Kidney capillary endothelial cell (primary cell): Measurements from ENCODE around the gene ANKRD1.
A peak's percentile ranks its signal among the peaks of the same experiment; 100 is the strongest.

Experiments used
- DNase-seq: peaks from one replicate; pipeline ENCODE4 v3.0.0-alpha.2; 2018; ENCODE audit warnings: low spot score

ANKRD1 gene

DNA sequence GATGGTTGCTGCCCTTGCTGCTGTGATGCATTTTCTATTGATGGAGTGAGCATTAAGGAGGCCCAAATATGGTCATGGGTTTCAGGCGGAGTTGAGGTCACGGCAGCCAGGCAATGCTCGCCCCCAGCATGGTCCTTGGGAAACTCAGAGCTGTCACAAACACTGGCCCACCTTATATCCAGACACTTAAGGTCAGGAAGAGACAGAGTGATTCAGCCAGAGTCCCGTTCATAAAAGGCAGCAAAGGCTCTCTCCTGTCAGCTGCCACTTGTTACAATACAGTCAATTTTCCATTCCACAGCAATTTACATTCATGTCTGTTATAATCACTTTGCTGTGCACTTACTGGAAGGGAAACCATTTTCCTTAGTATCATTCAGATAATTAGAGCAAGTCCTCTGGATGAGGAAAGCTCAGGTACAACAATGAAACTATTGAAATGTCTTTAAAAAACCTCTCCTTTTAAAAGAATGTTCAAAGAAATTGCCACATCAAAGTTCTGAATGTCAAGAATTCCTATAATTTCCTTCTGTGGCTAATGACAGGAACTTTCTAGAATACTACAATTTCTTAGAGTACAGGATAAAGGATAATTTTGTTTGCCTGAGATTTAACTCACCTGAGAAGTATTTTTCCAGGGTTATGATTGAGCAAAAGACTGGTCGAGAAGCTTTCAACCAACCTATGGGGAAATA is 14.8 kb upstream of the ANKRD1 start:
- DNase-seq: no peak

DNA sequence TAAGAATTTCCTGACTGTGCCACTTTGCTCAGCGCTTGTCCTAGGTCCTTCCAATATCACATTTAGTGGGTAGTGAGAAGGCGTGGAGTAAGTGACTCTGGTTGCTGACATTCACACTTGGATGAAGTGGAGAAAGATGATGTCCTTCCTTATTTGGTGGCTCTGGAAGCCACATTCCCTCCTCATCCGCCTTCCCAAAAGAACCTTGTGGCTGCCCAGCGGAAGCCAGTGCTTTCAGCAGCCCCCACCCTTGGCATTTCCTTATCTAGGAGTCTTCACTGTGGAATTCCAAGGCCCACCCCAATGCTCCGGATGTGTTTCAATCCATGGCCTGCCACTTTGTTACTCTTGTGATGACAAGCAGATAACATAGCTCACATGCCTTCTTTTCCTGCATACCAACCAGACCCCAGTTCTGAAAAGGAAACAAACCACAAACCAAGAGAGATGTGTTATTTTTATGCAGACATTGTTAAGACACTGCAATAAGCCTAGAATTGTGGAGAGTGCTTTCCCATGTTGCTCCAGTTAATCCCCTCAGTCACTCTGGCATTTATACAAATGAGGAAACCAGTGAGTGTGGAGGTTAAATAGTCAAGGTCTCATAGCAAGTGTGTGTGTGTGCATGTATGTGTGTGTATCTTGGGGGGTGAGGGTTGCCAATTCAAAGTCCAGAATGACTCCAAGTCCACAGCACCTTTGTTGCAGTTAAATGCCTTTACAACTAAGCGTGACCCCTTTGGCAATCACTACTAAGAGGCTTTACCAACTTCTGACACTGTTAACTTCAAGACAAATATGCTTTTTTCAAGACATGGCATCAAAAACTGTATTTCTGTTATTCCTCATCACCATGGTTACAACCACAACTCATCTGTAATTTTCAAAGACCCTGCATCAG is 10.3 kb upstream of the ANKRD1 start:
- DNase-seq: peak; percentile 97

DNA sequence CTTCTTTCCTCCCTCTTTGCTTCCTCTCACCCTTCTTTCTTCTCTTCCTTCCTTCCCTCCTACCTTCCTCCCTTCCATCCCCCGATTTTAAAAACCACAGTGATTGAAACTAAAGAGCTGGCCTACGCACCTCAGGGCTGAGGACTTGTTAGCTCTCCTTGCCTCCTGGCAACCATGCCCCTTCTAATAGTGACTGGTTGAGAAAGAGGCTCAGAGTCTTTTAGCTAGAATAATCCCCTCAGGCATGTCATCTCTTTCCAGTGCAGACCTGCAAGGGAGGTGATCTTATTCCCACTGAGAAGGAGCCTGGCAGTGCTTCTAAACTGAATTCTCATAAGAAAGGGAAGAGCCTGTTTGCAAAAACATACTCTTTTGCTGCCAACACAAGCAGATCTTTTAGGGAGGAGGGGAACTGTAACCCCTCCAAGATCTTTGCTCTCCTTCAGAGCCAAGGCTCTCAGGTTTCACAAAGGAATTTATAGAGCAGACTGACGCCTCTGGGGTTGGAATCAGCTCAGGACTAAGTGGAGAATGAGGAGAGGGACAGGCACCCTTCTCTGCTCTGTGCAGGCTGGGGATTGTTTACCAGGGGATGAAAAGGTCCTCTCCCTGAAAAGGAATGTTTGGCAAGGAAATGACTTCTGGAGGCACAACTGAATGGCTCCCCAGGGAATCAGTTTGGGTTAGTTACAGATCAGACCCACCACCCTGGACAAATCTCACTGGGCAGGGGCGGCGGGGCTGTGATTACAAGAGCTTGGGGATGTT is 9.4 kb upstream of the ANKRD1 start:
- peak; percentile 75 for DNase-seq

DNA sequence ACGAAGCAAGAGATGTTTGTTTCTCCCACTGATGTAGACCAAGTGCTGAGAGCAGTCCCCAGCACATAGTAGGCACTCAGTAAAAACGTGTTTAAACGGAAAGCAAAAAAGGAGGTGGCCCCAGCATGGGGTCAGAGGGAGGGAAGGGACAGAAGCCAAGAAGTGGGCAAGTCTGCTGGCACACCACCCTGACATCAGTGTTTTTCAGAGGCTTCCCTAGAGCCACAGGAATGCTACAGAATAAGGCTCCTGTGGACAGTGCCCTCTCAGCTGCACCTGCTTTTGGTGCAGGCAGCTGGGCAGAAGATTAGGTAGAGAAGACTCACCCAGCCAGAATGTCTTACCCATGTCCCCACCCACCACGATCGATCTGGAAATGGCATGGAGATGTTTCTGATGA is 8.3 kb upstream of the ANKRD1 start:
- DNase-seq: no peak

DNA sequence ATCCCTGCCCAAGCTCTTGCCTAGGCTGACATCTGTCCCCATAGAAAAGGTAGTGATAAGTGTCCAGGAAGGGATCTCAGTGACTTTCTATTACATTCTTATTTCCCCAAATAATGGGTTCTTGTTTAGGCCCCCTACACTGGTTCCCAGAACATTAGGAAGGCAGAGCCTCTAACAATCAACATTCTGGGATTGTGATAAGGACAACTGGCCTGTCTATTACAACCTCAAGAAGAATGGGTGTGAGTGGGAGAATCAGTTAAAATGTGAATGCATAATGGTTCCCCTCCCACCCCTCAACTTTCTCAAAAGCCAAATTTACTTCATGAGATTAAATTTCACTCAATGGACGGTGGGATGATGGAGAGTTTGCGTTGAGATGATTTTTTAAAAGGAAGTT is 6.4 kb upstream of the ANKRD1 start:
- no peak for DNase-seq

DNA sequence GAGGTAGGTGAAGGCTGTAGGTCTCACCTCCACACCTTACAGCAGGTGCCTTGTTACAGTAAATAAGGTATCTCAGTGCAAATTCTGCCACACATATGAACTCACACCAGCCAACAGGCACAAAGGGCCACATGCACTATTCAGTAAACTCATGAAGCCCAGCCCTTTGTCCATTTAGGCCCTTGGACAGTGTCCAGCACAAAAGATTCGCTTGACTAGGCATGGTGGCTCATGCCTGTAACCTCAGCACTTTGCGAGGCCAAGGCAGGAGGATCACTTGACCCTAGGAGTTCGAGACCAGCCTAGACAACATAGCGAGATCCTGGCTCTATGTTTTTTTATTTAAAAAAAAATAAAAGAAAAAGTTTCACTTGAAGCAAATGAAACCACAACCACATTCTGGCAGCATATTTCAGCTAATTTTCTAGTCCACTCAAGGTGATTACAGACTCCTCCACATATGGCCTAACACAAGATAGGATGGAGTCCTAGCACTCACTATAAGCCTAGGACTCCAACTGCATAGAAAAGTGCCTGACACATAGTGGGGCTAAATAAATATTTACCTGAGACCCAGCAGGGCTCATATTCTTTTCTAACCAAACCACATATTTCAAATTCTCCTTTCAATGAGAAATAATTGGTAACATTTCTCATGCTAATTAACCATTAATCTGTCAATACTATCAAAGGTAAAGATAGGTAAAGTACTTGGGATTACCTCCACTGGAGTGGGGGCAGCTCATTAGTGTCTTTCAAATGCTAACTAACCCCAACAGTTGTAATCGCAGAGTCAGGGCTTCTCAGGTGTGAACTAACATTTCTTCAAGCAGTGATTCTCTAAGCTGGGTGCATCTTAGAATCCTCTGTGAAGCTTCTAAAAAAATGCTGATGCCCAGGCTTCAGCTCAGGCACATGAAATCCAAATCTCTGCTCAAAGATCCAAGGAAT is 4.5 kb upstream of the ANKRD1 start:
- DNase-seq: no peak

DNA sequence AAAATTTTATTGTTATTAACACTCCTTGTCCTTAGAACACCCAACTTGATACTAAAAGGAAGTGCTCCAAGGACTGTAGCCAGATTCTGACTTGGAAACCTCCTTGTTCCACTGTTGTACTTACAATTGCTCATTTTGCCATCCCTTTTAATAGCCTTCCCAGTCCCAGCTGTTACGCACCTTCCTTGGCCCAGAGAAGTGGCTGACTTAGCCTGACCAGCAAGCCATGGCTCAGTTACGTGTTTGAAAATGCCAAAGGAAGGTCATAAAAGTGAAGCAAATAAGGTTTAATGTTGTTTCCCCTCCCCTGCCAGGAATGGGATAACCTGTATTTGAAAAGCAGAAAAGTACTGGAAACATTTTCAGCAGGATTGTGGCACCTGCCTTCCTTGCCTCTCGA is 3.7 kb upstream of the ANKRD1 start:
- no peak for DNase-seq

DNA sequence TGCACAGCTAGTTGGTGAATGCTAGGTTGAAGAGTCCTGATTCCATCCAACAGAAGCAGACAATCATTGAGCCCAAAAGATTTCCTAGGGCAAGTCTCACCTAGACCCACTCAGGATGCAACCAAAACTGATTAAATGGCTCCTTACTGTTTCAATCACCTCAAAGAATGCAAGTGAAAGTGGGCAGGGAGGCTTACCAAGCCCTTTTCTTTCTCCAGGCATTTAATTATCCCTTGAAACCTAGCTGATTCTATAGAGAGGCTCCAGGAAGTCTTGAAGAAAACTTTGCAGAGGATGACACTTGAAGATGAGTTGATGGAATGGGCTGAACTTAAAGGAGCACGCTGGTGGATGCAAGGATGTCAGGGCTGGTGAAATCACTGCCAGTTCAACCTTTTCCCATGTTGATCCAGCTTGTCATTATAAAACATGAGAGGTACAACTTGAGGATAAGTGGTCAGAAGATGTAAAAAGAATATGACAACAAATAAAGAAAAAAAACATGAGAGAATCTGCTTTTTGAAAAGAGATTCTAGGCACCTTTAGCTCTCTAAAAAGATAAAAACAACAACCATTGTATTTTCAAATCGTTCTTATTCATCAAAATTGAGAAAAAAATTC is 2.3 kb upstream of the ANKRD1 start:
- no peak for DNase-seq

DNA sequence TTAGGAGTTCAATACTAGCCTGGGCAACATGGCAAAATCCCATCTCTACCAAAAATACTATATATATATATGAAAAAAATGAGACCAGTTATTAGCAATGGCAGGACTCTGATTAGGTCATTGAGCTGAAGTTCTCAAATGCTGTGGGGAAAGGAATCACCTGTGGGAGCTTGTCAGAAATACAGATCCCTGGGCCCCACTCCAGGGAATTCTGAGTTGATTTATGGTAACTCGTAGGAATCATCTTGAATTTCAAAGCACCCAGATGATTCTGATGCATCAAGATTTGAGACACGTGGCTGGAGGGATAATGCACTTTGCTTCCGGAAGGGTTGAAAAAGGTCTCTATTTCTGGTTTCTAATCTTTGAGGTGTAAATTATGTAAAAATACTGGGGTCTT is 1.0 kb upstream of the ANKRD1 start:
- DNase-seq: no peak

DNA sequence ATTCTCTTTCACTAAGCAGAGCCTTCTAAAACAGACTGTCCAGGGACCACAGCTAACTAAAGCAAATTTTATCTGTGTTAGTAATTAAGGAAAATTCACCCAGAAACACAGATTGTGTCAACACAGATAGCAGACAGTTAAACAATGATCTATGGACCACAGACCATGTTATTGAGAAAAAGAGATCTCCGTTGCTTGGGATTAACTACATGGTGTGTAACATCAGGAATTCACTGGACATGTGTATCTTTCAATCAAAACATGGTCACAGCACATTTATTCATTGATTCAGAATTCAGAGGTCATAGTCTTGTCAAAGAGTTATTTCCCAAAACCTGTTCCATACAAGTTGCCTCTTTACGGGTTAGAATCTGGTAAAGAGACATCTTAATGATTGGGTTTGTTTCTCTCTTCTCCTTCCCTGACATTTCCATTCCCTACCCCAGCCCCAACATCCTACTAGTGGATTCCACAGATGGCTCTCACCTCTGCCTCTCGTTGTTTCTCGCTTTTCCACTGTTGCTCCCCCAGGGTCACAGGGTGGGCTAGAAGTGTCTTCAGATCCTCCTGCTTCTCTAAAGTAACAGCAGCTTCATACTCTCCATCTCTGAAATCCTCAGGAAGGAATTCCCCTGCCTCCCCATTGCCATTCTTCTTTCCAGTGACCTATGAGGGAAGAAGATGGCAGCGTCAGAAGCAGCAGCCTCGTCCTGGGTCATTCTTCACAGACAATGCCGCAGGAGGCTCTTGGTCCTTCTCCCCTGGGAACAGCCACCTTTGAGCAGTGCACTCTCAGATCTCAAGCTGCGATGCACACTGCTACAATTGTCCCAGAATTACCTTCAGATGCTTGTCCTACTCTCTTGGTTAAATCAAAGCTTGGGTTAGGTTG is 958 bp downstream of the ANKRD1 start:
- no peak for DNase-seq

DNA sequence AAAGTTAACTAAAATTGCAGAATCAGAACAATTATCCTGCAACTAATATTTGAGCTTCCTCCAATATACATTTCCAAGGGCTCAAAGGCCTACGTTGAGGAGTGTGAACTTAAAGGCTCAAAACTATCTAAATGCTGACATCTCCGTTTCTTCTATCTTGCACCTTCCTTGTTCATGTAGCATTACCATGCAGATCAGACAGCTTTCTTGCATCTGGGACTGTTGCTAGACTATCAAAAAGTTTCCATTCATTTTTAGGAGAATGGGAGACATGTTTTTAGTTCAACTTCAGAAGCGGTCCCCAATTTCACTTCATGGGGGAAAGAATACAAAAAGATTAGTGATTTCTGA is 2.9 kb downstream of the ANKRD1 start:
- no peak for DNase-seq

DNA sequence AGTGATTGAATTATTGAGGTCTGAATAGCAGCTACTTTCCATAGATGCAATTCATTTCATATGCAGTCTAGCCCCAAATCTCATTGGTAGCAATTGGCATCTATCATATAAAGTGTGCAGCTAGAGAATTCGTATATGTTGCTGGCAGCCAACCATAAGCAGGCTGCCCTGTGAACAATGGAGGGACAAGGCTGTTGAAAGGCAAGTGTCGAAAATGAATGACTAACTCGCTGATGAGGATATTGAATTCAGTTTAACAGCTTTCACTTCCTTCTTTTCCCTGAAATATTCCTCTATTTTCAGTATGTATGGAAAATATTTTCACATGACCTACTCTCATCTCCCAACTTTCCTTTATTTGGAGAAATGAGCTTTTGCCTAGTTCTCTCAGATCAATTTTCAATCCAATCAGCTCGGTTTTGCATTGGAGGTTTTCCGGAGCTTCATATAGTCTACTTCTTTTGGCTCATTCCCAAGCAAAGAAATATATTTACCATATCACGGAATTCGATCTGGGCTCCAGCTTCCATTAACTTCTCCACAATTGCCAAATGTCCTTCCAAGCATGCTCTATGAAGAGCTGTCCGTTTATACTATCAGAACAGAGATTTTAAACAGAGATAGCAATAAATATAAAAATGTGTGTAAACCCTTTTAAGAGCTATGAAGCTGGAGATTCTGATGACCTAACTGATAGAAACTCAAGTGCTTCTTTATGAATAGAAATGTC is 3.5 kb downstream of the ANKRD1 start:
- no peak for DNase-seq

DNA sequence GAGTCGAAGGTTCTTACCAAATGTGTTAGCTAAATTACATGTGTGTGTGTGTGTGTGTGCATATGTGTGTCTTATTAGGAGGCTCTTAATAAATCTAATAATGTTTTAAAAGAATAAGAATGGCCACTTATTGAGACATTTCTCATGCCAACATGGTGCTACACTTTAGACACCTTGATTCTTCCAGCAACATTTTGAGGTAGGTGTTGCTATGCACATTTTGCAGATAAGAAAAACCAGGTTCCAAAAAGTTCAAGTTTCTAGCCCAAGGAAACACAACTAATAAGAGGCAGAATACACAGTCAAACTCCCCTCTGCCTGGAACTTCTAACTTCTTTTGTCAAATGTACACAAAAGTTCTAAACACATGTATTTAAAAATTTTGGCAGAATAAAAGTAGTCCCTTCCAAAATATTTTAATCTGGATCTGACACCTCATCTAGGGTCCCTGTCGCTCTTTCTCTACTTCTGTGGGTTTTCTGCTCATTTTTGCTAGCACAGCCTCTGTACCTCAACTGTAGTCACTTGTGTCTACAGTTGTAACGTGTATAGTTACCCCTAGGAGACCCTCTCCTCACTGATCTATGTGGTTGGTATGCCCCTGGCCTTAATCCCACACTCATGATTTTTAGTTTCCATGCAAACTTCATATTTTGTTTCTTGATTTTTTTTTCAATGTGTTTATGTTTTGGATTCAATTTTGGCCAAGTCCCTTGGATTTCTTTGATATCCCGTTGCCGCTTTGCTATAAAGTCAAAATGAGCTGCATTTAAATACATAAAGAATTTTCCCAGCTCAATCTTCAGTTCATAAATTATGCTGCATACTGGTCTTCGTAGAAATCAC is 4.3 kb downstream of the ANKRD1 start:
- no peak for DNase-seq

DNA sequence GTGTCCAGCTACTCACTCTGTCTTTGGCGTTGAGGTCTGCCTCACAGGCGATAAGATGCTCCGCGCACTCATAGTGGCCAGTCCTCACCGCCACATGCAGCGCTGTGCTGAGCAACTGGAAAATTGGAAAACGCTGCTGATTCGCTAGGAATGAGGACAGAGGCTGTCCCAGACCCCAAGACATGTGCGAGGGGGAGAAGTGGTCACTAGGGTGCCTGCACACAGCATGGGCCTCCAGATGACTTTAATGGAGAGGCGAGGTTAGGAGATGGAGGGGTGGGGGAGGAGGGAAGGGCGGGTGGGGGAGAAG is 5.2 kb downstream of the ANKRD1 start:
- DNase-seq: no peak

DNA sequence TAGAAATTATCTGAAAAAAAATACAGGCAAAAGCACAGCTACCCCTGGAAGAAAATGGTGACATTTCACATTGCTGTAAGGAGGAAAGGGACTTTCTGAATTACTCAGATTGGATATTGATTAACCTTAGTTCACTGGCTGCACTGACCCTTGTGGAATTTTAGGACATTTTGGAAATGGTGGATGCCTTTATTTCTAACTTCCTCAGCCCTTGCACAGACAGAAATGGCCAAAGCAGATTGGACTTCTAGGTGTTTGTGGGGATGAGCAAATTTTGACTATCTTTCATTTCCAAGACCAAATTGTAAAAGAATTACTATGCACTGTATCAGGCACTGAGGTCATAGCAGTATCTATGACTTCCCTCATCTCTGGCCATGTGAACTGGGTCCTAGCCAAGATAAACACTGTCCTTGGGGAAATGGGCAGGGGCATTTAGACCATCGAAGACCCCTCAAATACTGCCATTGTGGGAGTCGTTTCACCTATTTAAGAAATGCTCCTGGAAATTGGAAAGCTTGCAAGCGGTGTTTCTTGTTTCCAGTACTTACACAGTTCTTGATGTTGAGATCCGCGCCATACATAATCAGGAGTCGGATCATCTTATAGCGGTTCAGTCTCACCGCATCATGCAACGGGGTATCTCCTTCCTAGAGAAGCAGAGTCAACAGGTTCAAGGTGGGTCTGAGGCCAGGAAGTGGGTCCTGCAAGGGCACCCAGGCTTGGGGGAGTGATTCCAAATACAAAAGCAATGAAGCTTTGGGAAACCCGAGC is 5.7 kb downstream of the ANKRD1 start:
- no peak for DNase-seq

DNA sequence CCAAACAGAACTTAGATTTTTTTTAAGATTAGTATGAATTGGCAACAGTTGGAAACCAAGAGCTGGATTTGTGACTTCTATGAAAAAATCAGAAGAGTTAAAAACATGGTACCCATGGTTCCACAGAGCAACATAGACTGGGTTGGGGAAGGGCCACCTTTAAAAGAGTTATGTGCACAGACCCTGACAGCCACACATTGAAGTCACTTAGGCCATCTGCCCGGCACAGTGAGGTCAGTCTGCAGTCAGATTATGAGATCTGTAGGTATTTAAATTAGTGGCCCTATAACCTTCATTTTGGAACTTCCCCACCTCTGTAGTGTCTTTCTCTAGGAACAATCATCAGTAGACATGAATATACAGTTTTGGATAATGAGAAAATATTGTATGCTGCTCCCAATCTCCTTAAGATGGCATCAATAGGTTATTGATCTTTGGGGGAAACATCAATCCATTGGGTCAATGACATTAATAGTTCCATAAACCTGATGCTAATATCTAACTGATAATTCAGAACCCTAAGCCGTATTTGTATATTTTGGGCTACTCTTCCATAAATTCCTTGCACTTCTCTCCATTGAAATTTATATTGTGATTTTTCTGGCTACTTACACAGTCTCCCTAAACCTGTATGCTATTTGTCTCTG is 7.0 kb downstream of the ANKRD1 start:
- no peak for DNase-seq

DNA sequence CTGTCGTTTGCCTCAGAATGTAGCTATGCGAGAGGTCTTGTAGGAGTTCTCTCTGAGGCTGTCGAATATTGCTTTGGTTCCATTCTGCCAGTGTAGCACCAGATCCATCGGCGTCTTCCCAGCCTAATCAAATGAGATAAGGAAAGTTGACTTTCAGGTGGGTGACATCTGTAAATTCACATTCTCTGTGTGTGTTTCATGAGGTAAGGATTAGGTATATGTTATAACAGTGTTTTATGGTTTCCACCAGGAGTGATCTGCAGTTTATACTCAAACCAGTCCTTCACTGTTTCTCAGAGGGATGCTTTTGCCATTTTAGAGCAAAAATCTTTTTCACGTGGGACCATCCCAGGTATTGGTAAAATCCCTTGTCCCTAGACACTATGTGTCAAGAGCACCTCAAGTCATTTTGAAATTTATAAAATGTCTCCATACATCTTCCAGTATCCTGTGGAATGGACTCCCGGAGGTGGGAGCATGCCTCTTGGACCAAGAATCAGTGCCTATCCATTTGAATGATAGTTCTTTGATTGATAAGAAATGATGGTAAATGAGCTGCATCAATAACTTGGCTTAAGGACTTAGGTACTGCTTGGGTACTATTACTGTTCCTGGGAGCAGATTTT is 7.9 kb downstream of the ANKRD1 start:
- no peak for DNase-seq
